ENCODE results near the gene HOMER2. TPM values are rescaled to one million over a fixed set of nuclear protein-coding genes. Genes with fewer than 3 reads are reported as not detected.

HOMER2 gene
- polyA plus RNA-seq, 3 donors: 0.92 to 2.4 (median 1.6) TPM

GRCh38 chr15:82916161-82916952, 36.2 kb downstream of the HOMER2 start:
- no peak overlapping the region for H2AFZ ChIP-seq (ENCODE audit: insufficient read depth, low read depth, low read length, poor library complexity, severe bottlenecking)
- Mint-ChIP-seq H3K27ac (no peak overlapping the region), H3K36me3 (no peaks in the 10 kb centered on the region), H3K4me3 (no peak overlapping the region), H3K4me1 (no peaks in the 10 kb centered on the region), H3K9me3 (no peaks in the 10 kb centered on the region), H3K27me3 (ENCODE audit: low read depth in 3 of 3) (peaks cover 0 to 3% (median 2%) of the 10 kb centered on the region in 3 donors)
- 99% methylated on average over 10 of the region's 13 CpGs for WGBS (ENCODE audit: insufficient coverage)
- H3K27ac ChIP-seq (ENCODE audit: low read depth in 1 of 2, low read length in 2 of 2): no peak overlapping the region
- no peak overlapping the region for H3K4me3 ChIP-seq (replicated peaks in 1 of 3; ENCODE audit: low read depth in 2 of 3, low read length in 3 of 3)
- no peaks in the 10 kb centered on the region for H3K9me3 ChIP-seq (replicated peaks in 1 of 2; ENCODE audit: control insufficient read depth in 1 of 2, insufficient read depth in 1 of 2, low read length in 2 of 2)
- TF ChIP-seq, protein P1, sequence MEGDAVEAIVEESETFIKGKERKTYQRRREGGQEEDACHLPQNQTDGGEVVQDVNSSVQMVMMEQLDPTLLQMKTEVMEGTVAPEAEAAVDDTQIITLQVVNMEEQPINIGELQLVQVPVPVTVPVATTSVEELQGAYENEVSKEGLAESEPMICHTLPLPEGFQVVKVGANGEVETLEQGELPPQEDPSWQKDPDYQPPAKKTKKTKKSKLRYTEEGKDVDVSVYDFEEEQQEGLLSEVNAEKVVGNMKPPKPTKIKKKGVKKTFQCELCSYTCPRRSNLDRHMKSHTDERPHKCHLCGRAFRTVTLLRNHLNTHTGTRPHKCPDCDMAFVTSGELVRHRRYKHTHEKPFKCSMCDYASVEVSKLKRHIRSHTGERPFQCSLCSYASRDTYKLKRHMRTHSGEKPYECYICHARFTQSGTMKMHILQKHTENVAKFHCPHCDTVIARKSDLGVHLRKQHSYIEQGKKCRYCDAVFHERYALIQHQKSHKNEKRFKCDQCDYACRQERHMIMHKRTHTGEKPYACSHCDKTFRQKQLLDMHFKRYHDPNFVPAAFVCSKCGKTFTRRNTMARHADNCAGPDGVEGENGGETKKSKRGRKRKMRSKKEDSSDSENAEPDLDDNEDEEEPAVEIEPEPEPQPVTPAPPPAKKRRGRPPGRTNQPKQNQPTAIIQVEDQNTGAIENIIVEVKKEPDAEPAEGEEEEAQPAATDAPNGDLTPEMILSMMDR (IDR thresholded peaks at IDR 0.05): no peak
- no peaks in the 10 kb centered on the region for H3K36me3 ChIP-seq (replicated peaks in 1 of 2; ENCODE audit: control insufficient read depth in 1 of 2, insufficient read depth in 2 of 2, low read length in 2 of 2)
- H3K79me2 ChIP-seq (ENCODE audit: insufficient read depth, low read length): no peaks in the 10 kb centered on the region
- no peaks in the 10 kb centered on the region for H4K20me1 ChIP-seq (ENCODE audit: insufficient read depth, low read length)
- H3K27me3 ChIP-seq (ENCODE audit: control insufficient read depth in 2 of 2, insufficient read depth in 2 of 2, low read length in 2 of 2): no peaks in the 10 kb centered on the region
- no peak overlapping the region for H3K4me2 ChIP-seq (replicated peaks; ENCODE audit: extremely low read depth, low read length, poor library complexity, severe bottlenecking)
- no peak for DNase-seq
- H3K9ac ChIP-seq (ENCODE audit: insufficient read depth, low read length, poor library complexity, severe bottlenecking): no peak overlapping the region
- intact Hi-C loops (cut with micrococcal nuclease): loop anchor here in 1 of 2 donors (10.0 kb wide), 1 partner anchor 48 kb away; no protein-coding TSS in a partner anchor
- no peaks in the 10 kb centered on the region for H3K4me1 ChIP-seq (ENCODE audit: control insufficient read depth in 1 of 2, insufficient read depth in 2 of 2, low read length in 2 of 2)

DNA sequence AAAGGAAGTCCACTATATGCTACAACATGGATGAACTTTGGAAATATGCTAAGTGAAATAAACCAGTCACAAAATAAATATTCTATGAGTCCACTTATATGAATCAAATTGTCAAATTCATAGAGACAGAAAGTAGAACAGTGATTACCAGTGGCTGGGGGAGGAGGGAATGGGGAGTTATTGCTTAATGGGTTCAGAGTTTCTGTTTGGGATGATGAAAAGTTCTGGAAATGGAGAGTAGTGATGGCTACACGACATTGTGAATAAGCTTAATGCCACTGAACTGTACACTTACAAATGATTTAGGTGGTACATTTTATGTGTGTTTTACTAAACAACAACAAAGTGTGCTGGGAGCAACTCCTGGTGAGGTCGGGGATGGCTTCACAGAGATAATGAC, 38.1 kb downstream of the HOMER2 start:
- Histone ChIP-seq H3K27me3 (ENCODE audit: control insufficient read depth in 2 of 2, insufficient read depth in 2 of 2, low read length in 2 of 2) (no peaks in the 10 kb centered on the region), H3K9me3 (replicated peaks in 1 of 2; ENCODE audit: control insufficient read depth in 1 of 2, insufficient read depth in 1 of 2, low read length in 2 of 2) (peaks cover under 1% of the 10 kb centered on the region in 2 donors), H3K79me2 (ENCODE audit: insufficient read depth, low read length) (no peaks in the 10 kb centered on the region), H3K36me3 (replicated peaks in 1 of 2; ENCODE audit: control insufficient read depth in 1 of 2, insufficient read depth in 2 of 2, low read length in 2 of 2) (no peaks in the 10 kb centered on the region), H3K4me2 (replicated peaks; ENCODE audit: extremely low read depth, low read length, poor library complexity, severe bottlenecking) (no peak overlapping the region), H3K9ac (ENCODE audit: insufficient read depth, low read length, poor library complexity, severe bottlenecking) (no peak overlapping the region), H4K20me1 (ENCODE audit: insufficient read depth, low read length) (no peaks in the 10 kb centered on the region), H3K27ac (ENCODE audit: low read depth in 1 of 2, low read length in 2 of 2) (no peak overlapping the region), H3K4me3 (replicated peaks in 1 of 3; ENCODE audit: low read depth in 2 of 3, low read length in 3 of 3) (no peak overlapping the region), H2AFZ (ENCODE audit: insufficient read depth, low read depth, low read length, poor library complexity, severe bottlenecking) (no peak overlapping the region), H3K4me1 (ENCODE audit: control insufficient read depth in 1 of 2, insufficient read depth in 2 of 2, low read length in 2 of 2) (no peaks in the 10 kb centered on the region)
- no peaks in the 10 kb centered on the region for H3K36me3 Mint-ChIP-seq
- H3K27ac Mint-ChIP-seq: no peak overlapping the region
- peaks cover under 1 to 8% (median 4%) of the 10 kb centered on the region in 7 donors for H3K9me3 Mint-ChIP-seq
- intact Hi-C loops (cut with micrococcal nuclease): loop anchor here in 1 of 2 donors (10.0 kb wide), 1 partner anchor 50 kb away; no protein-coding TSS in a partner anchor
- TF ChIP-seq, protein P1 (IDR thresholded peaks at IDR 0.05): no peak
- peaks cover 0 to 3% (median 0%) of the 10 kb centered on the region in 3 donors for H3K27me3 Mint-ChIP-seq (ENCODE audit: low read depth in 3 of 3)
- no peak for DNase-seq
- H3K4me3 Mint-ChIP-seq: no peak overlapping the region
- WGBS (ENCODE audit: insufficient coverage): 86% methylated on average over 1 of the region's 2 CpGs
- peaks cover 5% of the 10 kb centered on the region for H3K4me1 Mint-ChIP-seq

Data from CD14-positive monocyte (primary cell).